Caco-2 (cell line): ENCODE results near the gene GOLGA6L25. TPM values are rescaled to one million over a fixed set of nuclear protein-coding genes. Genes with fewer than 3 reads are reported as not detected.

Source experiments
- total RNA-seq: library from RNA; stranded (reverse); gene quantifications from 2 replicates; pipeline ENCODE4 v1.2.3, GENCODE V29; 2022

Gene GOLGA6L25
- total RNA-seq, 1 experiment from 2014 or later = not detected

Other genes starting within 250 kb of the GOLGA6L25 start
- gene HERC2, start 231.4 kb upstream of the GOLGA6L25 start, total RNA-seq = 76.9 and 81.1 TPM in 2 replicates
- gene GOLGA6L24, start 195.5 kb upstream of the GOLGA6L25 start, total RNA-seq = not detected in 2 replicates
- not detected in 2 replicates for gene GOLGA8F, start 174.9 kb upstream of the GOLGA6L25 start, total RNA-seq
- not detected in 2 replicates for gene GOLGA8G, start 20.6 kb upstream of the GOLGA6L25 start, total RNA-seq
- gene GOLGA8M, start 158.9 kb downstream of the GOLGA6L25 start, total RNA-seq = not detected in 2 replicates